Measurements from ENCODE around the gene MPP3. TPM values are rescaled to one million over a fixed set of nuclear protein-coding genes. Genes with fewer than 3 reads are reported as not detected.

Gene MPP3
- total and polyA plus RNA-seq, 10 of the 15 experiments (the other 5 are each of a cell fraction or from before 2014, with no cell fraction given), result not detected

DNA sequence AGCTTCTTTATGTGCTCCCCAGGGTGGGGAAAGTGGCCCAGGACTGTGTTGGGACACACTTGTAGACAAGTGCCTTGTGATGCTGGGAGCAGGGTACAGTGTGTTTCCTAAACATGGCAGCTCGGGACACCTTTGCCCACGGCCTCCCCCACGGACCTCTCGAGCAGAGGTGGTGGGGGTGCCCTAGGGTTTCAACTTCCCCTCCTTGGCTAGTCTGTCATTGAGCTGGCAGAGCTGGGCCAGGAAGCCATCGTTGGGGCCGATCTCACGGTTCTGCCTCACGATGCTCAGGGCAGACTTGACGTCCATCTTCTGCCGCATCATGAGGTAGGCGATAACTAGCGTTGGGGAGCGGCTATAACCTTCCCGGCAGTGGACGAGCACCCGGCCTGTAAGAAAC, 63.5 kb downstream of the MPP3 start:
- no peak for DNase-seq (ENCODE audit: low read depth, low spot score)
- no peak for ATAC-seq
- in situ Hi-C loops (cut with MboI) (no loop called here), intact Hi-C loops (cut with micrococcal nuclease; ENCODE audit: unreplicated experiment) (no loop called here)
- Histone ChIP-seq H3K4me3 (no peak overlapping the region), H3K79me2 (ENCODE audit: control insufficient read depth, insufficient read depth, low read length) (no peaks in the 10 kb centered on the region), H3K4me2 (ENCODE audit: control insufficient read depth, insufficient read depth) (no peak overlapping the region), H3K9me3 (replicated peaks; ENCODE audit: control insufficient read depth, insufficient read depth, low read length) (no peaks in the 10 kb centered on the region), H4K20me1 (ENCODE audit: control insufficient read depth, insufficient read depth) (no peaks in the 10 kb centered on the region), H3K4me1 (ENCODE audit: control insufficient read depth, insufficient read depth, low read length) (peaks cover 7% of the 10 kb centered on the region), H3K36me3 (ENCODE audit: control insufficient read depth in 2 of 2, insufficient read depth in 2 of 2, low read length in 1 of 2) (no peaks in the 10 kb centered on the region; a peak in 1 of 4 replicates), H2AFZ (ENCODE audit: control insufficient read depth, low read depth, low read length) (no peak overlapping the region), H3K27me3 (replicated peaks in 1 of 2; ENCODE audit: control insufficient read depth in 2 of 2, insufficient read depth in 2 of 2, low read length in 1 of 2) (no peaks in the 10 kb centered on the region; a peak in 1 of 4 replicates), H3K27ac (ENCODE audit: control insufficient read depth, insufficient read depth) (no peak overlapping the region), H3K9ac (ENCODE audit: control insufficient read depth, insufficient read depth, low read length) (no peak overlapping the region)
- TF ChIP-seq, protein P1, sequence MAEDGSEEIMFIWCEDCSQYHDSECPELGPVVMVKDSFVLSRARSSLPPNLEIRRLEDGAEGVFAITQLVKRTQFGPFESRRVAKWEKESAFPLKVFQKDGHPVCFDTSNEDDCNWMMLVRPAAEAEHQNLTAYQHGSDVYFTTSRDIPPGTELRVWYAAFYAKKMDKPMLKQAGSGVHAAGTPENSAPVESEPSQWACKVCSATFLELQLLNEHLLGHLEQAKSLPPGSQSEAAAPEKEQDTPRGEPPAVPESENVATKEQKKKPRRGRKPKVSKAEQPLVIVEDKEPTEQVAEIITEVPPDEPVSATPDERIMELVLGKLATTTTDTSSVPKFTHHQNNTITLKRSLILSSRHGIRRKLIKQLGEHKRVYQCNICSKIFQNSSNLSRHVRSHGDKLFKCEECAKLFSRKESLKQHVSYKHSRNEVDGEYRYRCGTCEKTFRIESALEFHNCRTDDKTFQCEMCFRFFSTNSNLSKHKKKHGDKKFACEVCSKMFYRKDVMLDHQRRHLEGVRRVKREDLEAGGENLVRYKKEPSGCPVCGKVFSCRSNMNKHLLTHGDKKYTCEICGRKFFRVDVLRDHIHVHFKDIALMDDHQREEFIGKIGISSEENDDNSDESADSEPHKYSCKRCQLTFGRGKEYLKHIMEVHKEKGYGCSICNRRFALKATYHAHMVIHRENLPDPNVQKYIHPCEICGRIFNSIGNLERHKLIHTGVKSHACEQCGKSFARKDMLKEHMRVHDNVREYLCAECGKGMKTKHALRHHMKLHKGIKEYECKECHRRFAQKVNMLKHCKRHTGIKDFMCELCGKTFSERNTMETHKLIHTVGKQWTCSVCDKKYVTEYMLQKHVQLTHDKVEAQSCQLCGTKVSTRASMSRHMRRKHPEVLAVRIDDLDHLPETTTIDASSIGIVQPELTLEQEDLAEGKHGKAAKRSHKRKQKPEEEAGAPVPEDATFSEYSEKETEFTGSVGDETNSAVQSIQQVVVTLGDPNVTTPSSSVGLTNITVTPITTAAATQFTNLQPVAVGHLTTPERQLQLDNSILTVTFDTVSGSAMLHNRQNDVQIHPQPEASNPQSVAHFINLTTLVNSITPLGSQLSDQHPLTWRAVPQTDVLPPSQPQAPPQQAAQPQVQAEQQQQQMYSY (CRISPR knock-in tag; IDR thresholded peaks at IDR 0.05), result no peak
- TF ChIP-seq YBX1 (IDR thresholded peaks at IDR 0.05) (no peak), ATF7 (IDR thresholded peaks at IDR 0.05; ENCODE audit: low read depth) (no peak), CBX5 (IDR thresholded peaks at IDR 0.05; ENCODE audit: low read depth) (no peak), NFYA (IDR thresholded peaks at IDR 0.05; ENCODE audit: borderline replicate concordance, low read depth, low read length) (no peak), MYC (IDR thresholded peaks at IDR 0.05; ENCODE audit: insufficient read depth, insufficient read length, insufficient replicate concordance, low read length, severe bottlenecking) (no peak), EGR1 (IDR thresholded peaks at IDR 0.05; ENCODE audit: borderline replicate concordance in 1 of 2, low read depth in 2 of 2, low read length in 2 of 2) (no peak), KDM1A (IDR thresholded peaks at IDR 0.05; ENCODE audit: borderline replicate concordance) (no peak), MEF2B (IDR thresholded peaks at IDR 0.05; ENCODE audit: partially characterized antibody, poor library complexity, severe bottlenecking) (no peak), JUND (IDR thresholded peaks at IDR 0.05; ENCODE audit: low read depth, low read length) (no peak), CBFB (IDR thresholded peaks at IDR 0.05; ENCODE audit: low read depth) (no peak)
- no TSS peak for BruUV-seq (replicated peaks)
- RAD21 ChIA-PET (ENCODE audit: unreplicated experiment), result no interaction called here
- POLR2A ChIA-PET, result interaction anchor here (0.5 kb wide), 1 partner anchor 721 kb away, joined by 3 read pairs; no protein-coding TSS in a partner anchor
- SMC1A ChIA-PET (ENCODE audit: uncharacterized antibody, unreplicated experiment), result interaction anchor here (0.5 to 3.9 kb wide), 2 partner anchors 76 to 787 kb away, joined by 3 to 40 read pairs; no protein-coding TSS in a partner anchor
- WGBS (ENCODE audit: insufficient coverage, insufficient replicate concordance, low lambda C conversion rate, missing lambda C conversion rate), result 82% methylated on average over 16 of the region's 16 CpGs
- CTCF ChIA-PET, result interaction anchor here (0.8 kb wide), 1 partner anchor 9 kb away, joined by 4 read pairs; no protein-coding TSS in a partner anchor
- FAIRE-seq, result no peak

All from GM12878 (cell line).